HepG2 (cell line): ENCODE data around the gene ANKRD44. TPM values are rescaled to one million over a fixed set of nuclear protein-coding genes. Genes with fewer than 3 reads are reported as not detected.

Experiments
- ATAC-seq: fragments of 200-7000 bp; cut with Tn5 transposase; 3 replicates; pipeline ENCODE4 v1.9.1; 2020; ENCODE audit warnings: mild to moderate bottlenecking, moderate library complexity
- BruUV-seq: library from RNA; stranded (reverse); fragments of 400-500 nt; replicated peaks from 2 replicates; lab custom pipeline; 2021; lab: Mats Ljungman, UMichigan
- CTCF ChIA-PET: fragments of 300-600 bp; formaldehyde crosslinking; extraction: SDS; loops from one replicate; lab custom pipeline; 2021; ENCODE audit warnings: low total read pairs, inconsistent platforms, low intra/inter-chr PET ratio; lab: Yijun Ruan, JAX
- POLR2A ChIA-PET: fragments of 350-600 bp; sonication (Branson Sonifier 250); formaldehyde crosslinking; loops from one replicate; lab custom pipeline; 2020; ENCODE audit warnings: antibody characterized with exemption, inconsistent platforms; lab: Yijun Ruan, JAX
- DNase-seq: peaks from one replicate; pipeline ENCODE4 v3.0.0-alpha.2; 2015; ENCODE audit warnings: low spot score
- FAIRE-seq: peaks from 3 replicates; lab custom pipeline; 2011; peaks lifted over from hg19 to GRCh38; lab: Jason Lieb, UNC
- H2AFZ ChIP-seq: one replicate; pipeline ENCODE4 v1.6.1; 2011; ENCODE audit warnings: low read length, inconsistent platforms
- H3K27ac ChIP-seq: fragments of 300-600 bp; 3 replicates; pipeline ENCODE4 v1.8.0; 2011; ENCODE audit warnings: mixed run types, mild to moderate bottlenecking, mixed read lengths, low read length, inconsistent platforms; ENCODE audit not compliant: insufficient read depth; ENCODE audit errors: extremely low read length
- H3K27me3 ChIP-seq, 2 experiments: fragments of 200-600 bp in 1 of 2; 2 replicates in 1 of 2; 3 replicates in 1 of 2; pipeline versions ENCODE4 v1.6.0 to v1.8.0; 2011; ENCODE audit warnings: low read length in 2 of 2, mild to moderate bottlenecking in 2 of 2, moderate library complexity in 2 of 2, inconsistent platforms in 1 of 2; ENCODE audit not compliant: insufficient read depth in 2 of 2, control insufficient read depth in 1 of 2
- H3K36me3 ChIP-seq, 2 experiments: fragments of 200-600 bp in 1 of 2; replicated peaks in 1 of 2; 2 replicates in 1 of 2; 3 replicates in 1 of 2; pipeline versions ENCODE4 v1.5.1 to v1.8.0; 2011; ENCODE audit warnings: low read length in 2 of 2, inconsistent platforms in 1 of 2; ENCODE audit not compliant: insufficient read depth in 2 of 2, control insufficient read depth in 1 of 2
- H3K4me1 ChIP-seq: 2 replicates; pipeline ENCODE4 v1.5.1; 2012; ENCODE audit warnings: low read length, inconsistent platforms; ENCODE audit not compliant: insufficient read depth
- H3K4me2 ChIP-seq: 2 replicates; pipeline ENCODE4 v1.6.0; 2011; ENCODE audit warnings: low read depth, low read length, inconsistent platforms
- H3K4me3 ChIP-seq, 3 experiments: fragments of 200-600 bp in 1 of 3; sonication (generic), shearing (Covaris generic) in 1 of 3; replicated peaks in 1 of 3; 2 replicates each; pipeline ENCODE4 v1.5.1; 2011 to 2016; ENCODE audit warnings: low read length in 3 of 3, inconsistent platforms in 2 of 3, low read depth in 2 of 3, mild to moderate bottlenecking in 2 of 3, control low read depth in 1 of 3, mixed read lengths in 1 of 3; ENCODE audit not compliant: insufficient read depth in 1 of 3
- H3K79me2 ChIP-seq: one replicate; pipeline ENCODE4 v1.6.1; 2011; ENCODE audit warnings: low read length, inconsistent platforms; ENCODE audit not compliant: insufficient read depth
- H3K9ac ChIP-seq: 2 replicates; pipeline ENCODE4 v1.6.0; 2011; ENCODE audit warnings: mild to moderate bottlenecking, low read depth, low read length, inconsistent platforms; ENCODE audit not compliant: insufficient read depth
- H3K9me3 ChIP-seq: 2 replicates; pipeline ENCODE4 v1.5.1; 2012; ENCODE audit warnings: mild to moderate bottlenecking, low read length
- H4K20me1 ChIP-seq: 2 replicates; pipeline ENCODE4 v1.6.0; 2011; ENCODE audit warnings: inconsistent platforms, mild to moderate bottlenecking, low read length, moderate library complexity; ENCODE audit not compliant: insufficient read depth
- ARID5B ChIP-seq: IDR thresholded peaks from 2 replicates; pipeline ENCODE4 v1.4.0; 2020; ENCODE audit warnings: mild to moderate bottlenecking, missing genetic modification reagents
- HOXA3 ChIP-seq: sonication (generic); formaldehyde crosslinking; IDR thresholded peaks from 2 replicates; pipeline ENCODE4 v1.5.0; 2020; ENCODE audit warnings: missing genetic modification reagents
- MTERF4 ChIP-seq: sonication (generic); formaldehyde crosslinking; IDR thresholded peaks from 2 replicates; pipeline ENCODE4 v1.8.0; 2023; ENCODE audit warnings: mild to moderate bottlenecking, missing genetic modification reagents
- NCOA5 ChIP-seq: sonication (generic); formaldehyde crosslinking; IDR thresholded peaks from 2 replicates; pipeline ENCODE4 v1.4.0; 2020; ENCODE audit warnings: missing genetic modification reagents
- PCBP1 ChIP-seq: fragments of 200-400 bp; formaldehyde crosslinking; IDR thresholded peaks from 2 replicates; pipeline ENCODE4 v1.6.1; 2017; ENCODE audit warnings: mild to moderate bottlenecking, low read depth, low read length, borderline replicate concordance
- POLR2A ChIP-seq, 2 experiments: IDR thresholded peaks; 2 replicates each; pipeline ENCODE4 v1.6.1; 2011; ENCODE audit warnings: low read depth in 2 of 2, low read length in 2 of 2, mild to moderate bottlenecking in 1 of 2, moderate library complexity in 1 of 2; ENCODE audit not compliant: insufficient read depth in 1 of 2
- RERE ChIP-seq: IDR thresholded peaks from 2 replicates; pipeline ENCODE4 v1.6.1; 2016; ENCODE audit warnings: low read depth, missing genetic modification reagents, missing compliant biosample characterization
- WIZ ChIP-seq: sonication (generic); formaldehyde crosslinking; IDR thresholded peaks from 2 replicates; pipeline ENCODE4 v1.5.1; 2020; ENCODE audit warnings: mild to moderate bottlenecking, missing genetic modification reagents
- ZNF143 ChIP-seq: sonication (generic); formaldehyde crosslinking; IDR thresholded peaks from 2 replicates; pipeline ENCODE4 v1.4.0; 2020; ENCODE audit warnings: missing genetic modification reagents
- WGBS: methylation state at CpG from one replicate; pipeline ENCODE4 v1.1.6; 2017; ENCODE audit warnings: low lambda C conversion rate; 5-methylcytosine and 5-hydroxymethylcytosine counted together
- in situ Hi-C: cut with HindIII; loops from 2 replicates; pipeline ENCODE4 v1.10.0; 2017; ENCODE audit warnings: low pct_unique_long_range_greater_than_20kb; ENCODE audit not compliant: extremely low pct_ligation_motif_present
- intact Hi-C: fragments of 100-400 bp; cut with micrococcal nuclease; formaldehyde crosslinking; loops from one replicate; pipeline ENCODE4 v1.10.0; 2022; ENCODE audit not compliant: unreplicated experiment
- polyA plus RNA-seq, 8 experiments: library from polyadenylated mRNA; depleted of rRNA in 3 of 8; stranded (reverse) in 7 of 8; unstranded in 1 of 8; fragments of >200 nt; fragmentation: Illumina TruSeq in 4 of 8; extraction: Trizol in 4 of 8; gene quantifications; 2 replicates each; pipeline versions ENCODE4 v1.2.1 to v1.2.3, GENCODE V29; 2011 to 2016; ENCODE audit warnings: low read depth in 4 of 8, missing spikeins in 1 of 8, mixed read lengths in 1 of 8; ENCODE audit not compliant: insufficient read depth in 1 of 8
- total RNA-seq, 5 experiments: library from RNA; depleted of rRNA; stranded (reverse); fragments of >200 nt; fragmentation: Illumina TruSeq; extraction: Trizol; gene quantifications; 2 replicates each; pipeline ENCODE4 v1.2.3, GENCODE V29; 2016; ENCODE audit warnings: low read depth in 1 of 5
- TF ChIP-seq, protein P1 (sequence below): sonication (generic); formaldehyde crosslinking; IDR thresholded peaks from 2 replicates; pipeline ENCODE4 v1.4.0; 2020; ENCODE audit warnings: mild to moderate bottlenecking, missing genetic modification reagents, borderline replicate concordance

ANKRD44 gene
- total and polyA plus RNA-seq, 2 of the 13 experiments (the other 11 are each of a cell fraction or from before 2014, with no cell fraction given), result 0.04 to 0.11 TPM

GRCh38 chr2:197182668-197183067, 127.9 kb downstream of the ANKRD44 start:
- no peaks in the 10 kb centered on the region for H3K4me1 ChIP-seq
- no peaks in the 10 kb centered on the region for H4K20me1 ChIP-seq
- WGBS, result 0% methylated on average over 1 of the region's 1 CpG
- no peak for FAIRE-seq
- ATAC-seq, result no peak
- intact Hi-C loops (no loop called here), in situ Hi-C loops (no loop called here)
- no peaks in the 10 kb centered on the region for H3K9me3 ChIP-seq
- ChIA-PET POLR2A (no interaction called here), CTCF (no interaction called here)
- no peak overlapping the region for H3K9ac ChIP-seq
- H3K27ac ChIP-seq, result no peak overlapping the region
- H3K27me3 ChIP-seq, result no peaks in the 10 kb centered on the region
- H3K79me2 ChIP-seq, result no peaks in the 10 kb centered on the region
- no peak overlapping the region for H3K4me3 ChIP-seq
- H3K4me2 ChIP-seq, result no peak overlapping the region
- BruUV-seq, result no TSS peak
- H3K36me3 ChIP-seq, result no peaks in the 10 kb centered on the region
- H2AFZ ChIP-seq, result no peak overlapping the region
- DNase-seq, result no peak
- TF ChIP-seq NCOA5, result no peak
- TF ChIP-seq, protein P1, sequence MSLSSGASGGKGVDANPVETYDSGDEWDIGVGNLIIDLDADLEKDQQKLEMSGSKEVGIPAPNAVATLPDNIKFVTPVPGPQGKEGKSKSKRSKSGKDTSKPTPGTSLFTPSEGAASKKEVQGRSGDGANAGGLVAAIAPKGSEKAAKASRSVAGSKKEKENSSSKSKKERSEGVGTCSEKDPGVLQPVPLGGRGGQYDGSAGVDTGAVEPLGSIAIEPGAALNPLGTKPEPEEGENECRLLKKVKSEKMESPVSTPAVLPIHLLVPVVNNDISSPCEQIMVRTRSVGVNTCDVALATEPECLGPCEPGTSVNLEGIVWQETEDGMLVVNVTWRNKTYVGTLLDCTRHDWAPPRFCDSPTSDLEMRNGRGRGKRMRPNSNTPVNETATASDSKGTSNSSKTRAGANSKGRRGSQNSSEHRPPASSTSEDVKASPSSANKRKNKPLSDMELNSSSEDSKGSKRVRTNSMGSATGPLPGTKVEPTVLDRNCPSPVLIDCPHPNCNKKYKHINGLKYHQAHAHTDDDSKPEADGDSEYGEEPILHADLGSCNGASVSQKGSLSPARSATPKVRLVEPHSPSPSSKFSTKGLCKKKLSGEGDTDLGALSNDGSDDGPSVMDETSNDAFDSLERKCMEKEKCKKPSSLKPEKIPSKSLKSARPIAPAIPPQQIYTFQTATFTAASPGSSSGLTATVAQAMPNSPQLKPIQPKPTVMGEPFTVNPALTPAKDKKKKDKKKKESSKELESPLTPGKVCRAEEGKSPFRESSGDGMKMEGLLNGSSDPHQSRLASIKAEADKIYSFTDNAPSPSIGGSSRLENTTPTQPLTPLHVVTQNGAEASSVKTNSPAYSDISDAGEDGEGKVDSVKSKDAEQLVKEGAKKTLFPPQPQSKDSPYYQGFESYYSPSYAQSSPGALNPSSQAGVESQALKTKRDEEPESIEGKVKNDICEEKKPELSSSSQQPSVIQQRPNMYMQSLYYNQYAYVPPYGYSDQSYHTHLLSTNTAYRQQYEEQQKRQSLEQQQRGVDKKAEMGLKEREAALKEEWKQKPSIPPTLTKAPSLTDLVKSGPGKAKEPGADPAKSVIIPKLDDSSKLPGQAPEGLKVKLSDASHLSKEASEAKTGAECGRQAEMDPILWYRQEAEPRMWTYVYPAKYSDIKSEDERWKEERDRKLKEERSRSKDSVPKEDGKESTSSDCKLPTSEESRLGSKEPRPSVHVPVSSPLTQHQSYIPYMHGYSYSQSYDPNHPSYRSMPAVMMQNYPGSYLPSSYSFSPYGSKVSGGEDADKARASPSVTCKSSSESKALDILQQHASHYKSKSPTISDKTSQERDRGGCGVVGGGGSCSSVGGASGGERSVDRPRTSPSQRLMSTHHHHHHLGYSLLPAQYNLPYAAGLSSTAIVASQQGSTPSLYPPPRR, result no peak
- TF ChIP-seq ARID5B, result no peak
- TF ChIP-seq RERE (CRISPR knock-in tag), result no peak
- TF ChIP-seq HOXA3 (CRISPR knock-in tag), result no peak
- no peak for TF ChIP-seq PCBP1
- TF ChIP-seq MTERF4 (CRISPR knock-in tag), result no peak
- TF ChIP-seq POLR2A (IDR thresholded peaks at IDR 0.05; ENCODE audit: insufficient read depth in 1 of 2, low read depth in 2 of 2, low read length in 2 of 2), result no peak
- no peak for TF ChIP-seq ZNF143
- no peak for TF ChIP-seq WIZ (CRISPR knock-in tag)
